SK-N-SH (cell line): Measurements from ENCODE around the gene SERPINA12.

ENCODE experiments used
- CHD2 ChIP-seq: fragments of 150-350 bp; IDR thresholded peaks from 2 replicates; pipeline ENCODE4 v1.6.1; 2018; ENCODE audit warnings: low read length; ENCODE audit not compliant: partially characterized antibody
- EP300 ChIP-seq, 2 experiments: IDR thresholded peaks; 2 replicates each; pipeline versions ENCODE4 v1.4.0 to v1.6.1; 2012; ENCODE audit warnings: borderline replicate concordance in 1 of 2, low read depth in 1 of 2, low read length in 1 of 2
- GABPA ChIP-seq: IDR thresholded peaks from 2 replicates; pipeline ENCODE4 v1.4.0; 2012; ENCODE audit warnings: low read depth, mild to moderate bottlenecking
- JUND ChIP-seq: IDR thresholded peaks from 2 replicates; pipeline ENCODE4 v1.4.0; 2012
- MEF2A ChIP-seq: IDR thresholded peaks from 2 replicates; pipeline ENCODE4 v1.4.0; 2012; ENCODE audit warnings: low read depth, borderline replicate concordance
- MXI1 ChIP-seq: IDR thresholded peaks from 2 replicates; pipeline ENCODE4 v1.6.1; 2012; ENCODE audit warnings: mild to moderate bottlenecking, low read depth, low read length, improper control_type of control experiment
- RCOR1 ChIP-seq: fragments of 150-350 bp; IDR thresholded peaks from 2 replicates; pipeline ENCODE4 v1.6.1; 2017; ENCODE audit warnings: antibody characterized with exemption, low read length
- SMC3 ChIP-seq: IDR thresholded peaks from 2 replicates; pipeline ENCODE4 v1.6.1; 2012; ENCODE audit warnings: low read depth, low read length, improper control_type of control experiment
- YY1 ChIP-seq: IDR thresholded peaks from 2 replicates; pipeline ENCODE4 v1.4.0; 2012; ENCODE audit warnings: low read depth, mild to moderate bottlenecking
- TF ChIP-seq, protein P1 (sequence below): fragments of 200-600 bp; sonication (generic); IDR thresholded peaks from 2 replicates; pipeline ENCODE4 v1.6.1; 2017; ENCODE audit warnings: antibody characterized with exemption, mild to moderate bottlenecking, moderate library complexity
- TF ChIP-seq, protein P2 (sequence below): IDR thresholded peaks from 2 replicates; pipeline ENCODE4 v1.4.0; 2012; ENCODE audit warnings: low read depth, borderline replicate concordance
- TF ChIP-seq, protein P3 (sequence below): IDR thresholded peaks from 2 replicates; pipeline ENCODE4 v1.4.0; 2012; ENCODE audit warnings: low read depth

DNA sequence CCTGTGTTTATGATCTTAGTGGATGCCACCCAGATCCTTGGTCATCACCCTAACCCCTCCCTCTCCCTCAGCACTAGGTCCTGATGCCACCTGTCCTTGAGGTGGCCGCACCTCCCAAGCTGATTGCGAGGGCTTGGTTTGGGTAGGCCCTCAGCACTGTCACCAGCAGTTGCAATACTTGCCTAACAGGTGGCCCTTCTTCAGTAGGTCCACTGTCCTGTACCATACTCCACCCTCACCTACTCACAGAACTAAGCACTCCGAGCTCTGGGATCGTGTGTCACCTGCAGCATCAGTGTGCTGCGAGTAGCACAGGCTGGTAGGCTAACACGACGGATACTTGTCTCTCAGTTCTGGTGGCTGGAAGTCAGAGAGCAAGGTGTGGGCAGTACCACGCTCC is 14.0 kb upstream of the SERPINA12 start:
- TF ChIP-seq MXI1 = no peak
- no peak for TF ChIP-seq GABPA
- TF ChIP-seq, protein P1, sequence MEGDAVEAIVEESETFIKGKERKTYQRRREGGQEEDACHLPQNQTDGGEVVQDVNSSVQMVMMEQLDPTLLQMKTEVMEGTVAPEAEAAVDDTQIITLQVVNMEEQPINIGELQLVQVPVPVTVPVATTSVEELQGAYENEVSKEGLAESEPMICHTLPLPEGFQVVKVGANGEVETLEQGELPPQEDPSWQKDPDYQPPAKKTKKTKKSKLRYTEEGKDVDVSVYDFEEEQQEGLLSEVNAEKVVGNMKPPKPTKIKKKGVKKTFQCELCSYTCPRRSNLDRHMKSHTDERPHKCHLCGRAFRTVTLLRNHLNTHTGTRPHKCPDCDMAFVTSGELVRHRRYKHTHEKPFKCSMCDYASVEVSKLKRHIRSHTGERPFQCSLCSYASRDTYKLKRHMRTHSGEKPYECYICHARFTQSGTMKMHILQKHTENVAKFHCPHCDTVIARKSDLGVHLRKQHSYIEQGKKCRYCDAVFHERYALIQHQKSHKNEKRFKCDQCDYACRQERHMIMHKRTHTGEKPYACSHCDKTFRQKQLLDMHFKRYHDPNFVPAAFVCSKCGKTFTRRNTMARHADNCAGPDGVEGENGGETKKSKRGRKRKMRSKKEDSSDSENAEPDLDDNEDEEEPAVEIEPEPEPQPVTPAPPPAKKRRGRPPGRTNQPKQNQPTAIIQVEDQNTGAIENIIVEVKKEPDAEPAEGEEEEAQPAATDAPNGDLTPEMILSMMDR = no peak
- no peak for TF ChIP-seq SMC3
- TF ChIP-seq, protein P2, sequence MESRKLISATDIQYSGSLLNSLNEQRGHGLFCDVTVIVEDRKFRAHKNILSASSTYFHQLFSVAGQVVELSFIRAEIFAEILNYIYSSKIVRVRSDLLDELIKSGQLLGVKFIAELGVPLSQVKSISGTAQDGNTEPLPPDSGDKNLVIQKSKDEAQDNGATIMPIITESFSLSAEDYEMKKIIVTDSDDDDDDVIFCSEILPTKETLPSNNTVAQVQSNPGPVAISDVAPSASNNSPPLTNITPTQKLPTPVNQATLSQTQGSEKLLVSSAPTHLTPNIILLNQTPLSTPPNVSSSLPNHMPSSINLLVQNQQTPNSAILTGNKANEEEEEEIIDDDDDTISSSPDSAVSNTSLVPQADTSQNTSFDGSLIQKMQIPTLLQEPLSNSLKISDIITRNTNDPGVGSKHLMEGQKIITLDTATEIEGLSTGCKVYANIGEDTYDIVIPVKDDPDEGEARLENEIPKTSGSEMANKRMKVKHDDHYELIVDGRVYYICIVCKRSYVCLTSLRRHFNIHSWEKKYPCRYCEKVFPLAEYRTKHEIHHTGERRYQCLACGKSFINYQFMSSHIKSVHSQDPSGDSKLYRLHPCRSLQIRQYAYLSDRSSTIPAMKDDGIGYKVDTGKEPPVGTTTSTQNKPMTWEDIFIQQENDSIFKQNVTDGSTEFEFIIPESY = no peak
- no peak for TF ChIP-seq YY1
- TF ChIP-seq, protein P3, sequence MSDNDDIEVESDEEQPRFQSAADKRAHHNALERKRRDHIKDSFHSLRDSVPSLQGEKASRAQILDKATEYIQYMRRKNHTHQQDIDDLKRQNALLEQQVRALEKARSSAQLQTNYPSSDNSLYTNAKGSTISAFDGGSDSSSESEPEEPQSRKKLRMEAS = no peak
- no peak for TF ChIP-seq RCOR1
- no peak for TF ChIP-seq JUND
- no peak for TF ChIP-seq EP300 (IDR thresholded peaks at IDR 0.05; ENCODE audit: borderline replicate concordance in 1 of 2, low read depth in 1 of 2, low read length in 1 of 2)
- TF ChIP-seq CHD2 = no peak
- TF ChIP-seq MEF2A = no peak
